Small intestine (tissue), 7 donors: ENCODE measurements around the gene TPSD1. TPM values are rescaled to one million over a fixed set of nuclear protein-coding genes. Genes with fewer than 3 reads are reported as not detected.
A peak's percentile ranks its signal among the peaks of the same experiment; 100 is the strongest.
"Not testable (repeated sequence)": the region's sequence is repeated elsewhere in the genome, so short reads cannot be mapped to it uniquely, and the experiment has no call there.

Experiments
- DNase-seq, 2 donors: peaks; one replicate each; pipeline versions ENCODE4 v3.0.0 to v3.0.0-alpha.2; 2013
- FAIRE-seq: peaks from 2 replicates; lab custom pipeline; 2012; peaks lifted over from hg19 to GRCh38; lab: Jason Lieb, UNC
- H3K27ac ChIP-seq, 3 donors: one replicate each; pipeline ENCODE4 v1.5.1; 2013; ENCODE audit warnings: low read length in 2 of 3, mild to moderate bottlenecking in 2 of 3, control low read depth in 1 of 3, inconsistent platforms in 1 of 3, low read depth in 1 of 3, moderate library complexity in 1 of 3
- H3K27me3 ChIP-seq, 3 donors: one replicate each; pipeline ENCODE4 v1.6.1; 2013; ENCODE audit warnings: low read length in 3 of 3, inconsistent platforms in 1 of 3; ENCODE audit not compliant: control insufficient read depth in 3 of 3, insufficient read depth in 3 of 3
- H3K36me3 ChIP-seq, 3 donors: one replicate each; pipeline ENCODE4 v1.6.1; 2013; ENCODE audit warnings: low read length in 3 of 3, inconsistent platforms in 1 of 3, low read depth in 1 of 3, mild to moderate bottlenecking in 1 of 3, moderate library complexity in 1 of 3; ENCODE audit not compliant: control insufficient read depth in 3 of 3, insufficient read depth in 2 of 3
- H3K4me1 ChIP-seq, 3 donors: one replicate each; pipeline ENCODE4 v1.6.1; 2013; ENCODE audit warnings: low read length in 2 of 3, inconsistent platforms in 1 of 3, low read depth in 1 of 3, mild to moderate bottlenecking in 1 of 3, moderate library complexity in 1 of 3; ENCODE audit not compliant: control insufficient read depth in 3 of 3, insufficient read depth in 2 of 3
- H3K4me3 ChIP-seq, 3 donors: one replicate each; pipeline ENCODE4 v1.5.1; 2013; ENCODE audit warnings: low read length in 3 of 3, control low read depth in 1 of 3, inconsistent platforms in 1 of 3, low read depth in 1 of 3, mild to moderate bottlenecking in 1 of 3, moderate library complexity in 1 of 3
- H3K9me3 ChIP-seq, 2 donors: one replicate each; pipeline ENCODE4 v1.6.1; 2013; ENCODE audit warnings: low read depth in 1 of 2, low read length in 1 of 2; ENCODE audit not compliant: control insufficient read depth in 2 of 2, insufficient read depth in 1 of 2
- WGBS, 3 donors: extraction: QIAGEN DNeasy Blood & Tissue Kit; methylation state at CpG; one replicate each; pipeline ENCODE4 v1.1.7; 2013; 5-methylcytosine and 5-hydroxymethylcytosine counted together
- polyA plus RNA-seq, 4 donors: library from polyadenylated mRNA; stranded (reverse) in 3 of 4; unstranded in 1 of 4; fragments of 200-250 nt in 3 of 4; fragments of 120-200 nt in 1 of 4; gene quantifications; one replicate each; pipeline versions ENCODE4 v1.2.1 to v1.2.3, GENCODE V29; 2013
- donor health status: healthy with polysubstance abuse.
- donor health status: control.
- donor health status: control.
- donor health status: Bipolar disorder and iron deficiency.
- donor health status: healthy.

Gene TPSD1
- polyA plus RNA-seq, 4 donors = 0.06 to 1.3 (median 0.81) TPM; not detected in 1

DNA sequence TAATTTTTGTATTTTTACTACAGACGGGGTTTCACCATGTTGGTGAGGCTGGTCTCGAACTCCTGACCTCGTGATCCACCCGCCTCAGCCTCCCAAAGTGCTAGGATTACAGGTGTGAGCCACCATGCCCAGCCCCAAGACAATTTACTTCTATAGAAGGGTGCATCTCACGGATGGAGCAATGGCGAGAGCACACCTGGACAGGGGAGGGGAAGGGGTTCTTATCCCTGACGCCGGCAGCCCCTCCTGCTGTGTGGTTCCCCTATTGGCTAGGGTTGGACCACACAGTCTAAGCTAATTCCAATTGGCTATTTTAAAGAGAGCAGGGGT is 40.8 kb downstream of the TPSD1 start:
- not testable (repeated sequence) for H3K9me3 ChIP-seq, FAIRE-seq, H3K27me3 ChIP-seq, DNase-seq, H3K36me3 ChIP-seq, H3K4me3 ChIP-seq
- WGBS, 3 donors = 71 to 76% (median 73%) methylated on average over 8 of the region's 8 CpGs
- H3K27ac ChIP-seq = peak overlapping the region in 1 of 3 donors; percentile 60
- H3K4me1 ChIP-seq = peaks cover 0 to 39% (median 0%) of the 10 kb centered on the region in 3 donors

DNA sequence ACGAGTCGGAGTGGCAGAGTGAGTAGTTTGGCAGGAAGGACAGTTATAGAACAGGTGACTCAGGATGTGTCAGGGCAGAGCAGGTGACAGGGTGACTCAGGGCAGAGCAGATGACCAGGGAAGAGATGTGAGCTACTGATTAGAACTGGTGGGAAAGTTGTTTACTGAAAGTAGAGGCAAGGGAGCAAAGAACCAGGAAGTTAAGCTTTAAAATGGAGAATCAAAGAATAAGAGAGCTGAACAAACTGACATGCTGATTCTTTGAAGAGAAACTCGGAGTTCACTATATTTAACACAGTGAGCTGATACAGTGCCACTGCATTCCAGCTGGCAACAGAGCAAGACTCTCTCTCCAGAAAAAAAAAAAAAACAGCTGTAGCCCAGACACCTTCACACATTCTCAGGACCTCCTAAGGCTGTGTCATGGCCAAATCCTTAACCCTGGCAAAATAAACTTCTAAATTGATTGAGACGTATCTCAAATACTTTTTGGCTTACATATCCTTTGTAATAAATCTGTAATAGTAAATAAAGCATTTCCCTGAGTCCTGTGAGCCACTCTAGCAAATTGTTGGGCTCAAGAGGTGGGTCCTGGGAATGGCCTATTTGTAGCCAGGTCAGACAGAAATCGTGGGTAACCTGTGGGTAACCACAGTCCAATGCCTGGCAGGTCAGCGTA is 41.3 kb downstream of the TPSD1 start:
- no peaks in the 10 kb centered on the region for H3K36me3 ChIP-seq
- H3K9me3 ChIP-seq = no peaks in the 10 kb centered on the region
- no peaks in the 10 kb centered on the region for H3K27me3 ChIP-seq
- 30 to 38% (median 35%) methylated on average over 6 of the region's 6 CpGs for WGBS, 3 donors
- DNase-seq = peak; percentile 81 to 83
- no peak for FAIRE-seq
- H3K27ac ChIP-seq = peak overlapping the region in 2 of 3 donors; percentile 60 to 71
- H3K4me1 ChIP-seq = peaks cover 0 to 41% (median 0%) of the 10 kb centered on the region in 3 donors
- H3K4me3 ChIP-seq = no peak overlapping the region

DNA sequence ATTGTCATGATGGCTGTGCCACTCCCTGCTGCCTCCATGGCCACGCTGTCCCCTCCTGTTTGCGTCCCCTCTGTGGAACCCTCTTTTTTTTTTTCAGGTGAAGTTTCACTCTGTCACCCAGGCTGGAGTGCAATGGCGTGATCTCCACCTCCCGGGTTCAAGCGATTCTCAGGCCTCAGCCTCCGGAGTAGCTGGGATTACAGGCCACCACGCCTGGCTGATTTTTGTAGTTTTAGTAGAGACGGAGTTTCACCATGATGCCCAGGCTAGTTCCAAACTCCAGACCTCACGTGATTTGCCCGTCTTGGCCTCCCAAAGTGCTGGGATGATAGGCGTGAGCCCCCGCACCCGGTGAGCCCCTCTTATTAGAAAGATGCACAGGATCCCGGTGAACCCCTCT is 42.5 kb downstream of the TPSD1 start:
- WGBS, 3 donors = 93 to 97% (median 94%) methylated on average over 14 of the region's 14 CpGs
- Histone ChIP-seq H3K4me3 (no peak overlapping the region), H3K27me3 (no peaks in the 10 kb centered on the region)

DNA sequence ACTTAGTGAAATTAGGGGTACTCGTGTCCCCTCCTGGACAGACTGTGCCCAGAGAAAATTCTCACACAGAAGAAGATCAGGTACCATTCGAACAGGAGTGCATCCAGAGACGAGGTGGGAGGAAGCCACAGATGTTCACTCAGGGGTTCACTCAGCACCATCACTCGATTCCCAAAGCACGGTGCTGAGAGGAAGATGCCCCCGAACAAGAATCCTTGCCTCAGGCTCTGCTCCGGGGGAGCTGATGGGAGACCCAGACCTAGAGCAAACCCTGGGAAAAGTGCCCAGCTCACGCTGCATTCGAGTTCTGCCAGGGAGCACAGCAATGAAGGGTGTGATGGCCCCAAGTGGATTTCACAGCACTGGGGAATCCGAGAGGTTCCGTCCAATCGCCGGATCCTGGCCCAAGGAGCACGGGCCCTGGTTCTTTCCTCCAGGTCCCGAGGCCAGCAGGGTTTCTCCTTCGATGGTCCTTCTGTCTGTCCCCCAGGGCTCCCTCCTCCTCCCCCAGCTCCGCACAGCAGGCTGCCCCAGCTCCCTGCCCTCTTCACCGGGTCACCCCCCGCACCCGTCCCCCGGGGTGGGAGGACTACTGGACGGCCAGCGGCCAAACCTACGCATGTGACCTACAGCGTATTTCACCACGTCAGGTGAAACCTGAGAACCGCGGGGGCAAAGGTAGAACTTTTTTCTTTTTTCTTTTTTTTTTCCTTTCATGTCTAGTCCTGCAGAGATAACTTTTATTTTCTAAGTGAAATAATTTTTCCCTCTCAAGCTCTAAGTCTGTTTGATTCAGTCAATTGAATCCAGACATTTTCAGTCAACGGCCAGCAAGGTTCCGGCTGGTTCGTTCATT is 43.4 kb downstream of the TPSD1 start:
- WGBS, 3 donors = 27 to 61% (median 41%) methylated on average over 31 of the region's 31 CpGs
- no peaks in the 10 kb centered on the region for H3K9me3 ChIP-seq
- H3K27ac ChIP-seq = peak overlapping the region in 1 of 3 donors; percentile 53
- H3K36me3 ChIP-seq = peaks cover 0 to 2% (median 0%) of the 10 kb centered on the region in 3 donors
- DNase-seq (peak; percentile 51 to 85), FAIRE-seq (no peak)
- peaks cover 0 to 60% (median 0%) of the 10 kb centered on the region in 3 donors for H3K4me1 ChIP-seq
- no peaks in the 10 kb centered on the region for H3K27me3 ChIP-seq
- H3K4me3 ChIP-seq = peak overlapping the region in 2 of 3 donors; percentile 18 to 23

More for the DNA sequence above, 42.5 kb downstream of the TPSD1 start:
- Histone ChIP-seq H3K27ac (no peak overlapping the region), H3K4me1 (peaks cover 0 to 51% (median 0%) of the 10 kb centered on the region in 3 donors), H3K9me3 (no peaks in the 10 kb centered on the region), H3K36me3 (no peaks in the 10 kb centered on the region)
- no peak for FAIRE-seq
- no peak for DNase-seq

DNA sequence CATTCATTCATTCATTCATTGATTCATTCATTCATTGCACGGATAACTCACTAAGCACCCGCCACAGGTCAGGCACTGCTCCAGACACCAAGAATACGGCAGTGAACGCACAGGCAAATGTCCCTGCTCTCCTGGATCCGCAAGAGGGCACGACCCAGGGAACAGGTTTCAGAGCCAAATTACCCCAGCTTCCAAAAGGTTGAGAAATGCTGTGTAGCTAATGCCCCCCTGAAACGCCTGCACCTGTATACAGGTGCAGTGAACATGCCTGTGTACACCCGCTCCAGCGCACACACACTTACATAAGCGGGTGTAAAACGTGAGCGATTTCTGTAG is 44.0 kb downstream of the TPSD1 start:
- Histone ChIP-seq H3K27me3 (no peaks in the 10 kb centered on the region), H3K4me3 (no peak overlapping the region), H3K27ac (peak overlapping the region in 1 of 3 donors; percentile 1), H3K9me3 (no peaks in the 10 kb centered on the region), H3K36me3 (peaks cover 0 to 2% (median 0%) of the 10 kb centered on the region in 3 donors), H3K4me1 (peaks cover 0 to 63% (median 0%) of the 10 kb centered on the region in 3 donors)
- WGBS, 3 donors = 9 to 61% (median 37%) methylated on average over 12 of the region's 12 CpGs
- FAIRE-seq = no peak
- DNase-seq = no peak

DNA sequence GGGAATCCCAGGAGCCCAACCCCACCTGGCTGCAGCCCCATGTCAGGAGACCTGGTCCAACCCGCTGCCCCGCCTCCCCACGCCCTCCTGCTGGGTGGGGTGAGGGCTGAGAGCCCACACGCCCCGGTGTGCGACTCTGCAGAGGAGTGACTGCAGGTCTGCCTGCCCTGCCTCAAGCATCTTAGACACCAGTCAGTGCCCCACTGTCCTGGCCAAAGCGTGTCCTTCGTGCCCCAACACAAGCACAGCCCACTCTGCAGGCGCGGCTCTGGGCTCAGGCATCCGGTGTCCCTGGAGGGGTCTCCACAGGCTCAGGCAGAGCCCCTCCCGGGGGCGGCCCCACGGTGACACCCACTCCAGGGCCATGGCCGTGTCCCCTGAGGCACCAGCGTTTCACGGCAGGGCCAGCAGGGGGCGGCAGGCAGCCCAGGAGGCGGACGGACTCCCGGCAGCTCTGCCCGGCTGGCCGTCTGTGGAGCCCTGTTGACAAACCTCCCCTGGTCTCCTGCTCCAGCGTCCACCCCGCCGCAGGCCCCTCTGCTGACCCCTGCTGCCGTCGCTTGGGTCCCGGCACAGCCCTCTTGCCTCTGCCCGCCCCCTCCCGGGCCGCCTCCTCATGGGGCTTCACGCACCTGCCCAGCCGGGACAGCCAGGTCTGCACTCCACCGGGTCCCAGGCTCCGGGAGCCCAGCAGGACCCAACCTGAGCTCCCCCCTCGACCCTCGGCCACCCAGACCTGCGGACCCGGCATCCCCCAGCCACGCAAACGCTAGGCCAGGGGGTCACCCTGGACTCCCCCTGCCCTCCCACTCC is 45.0 kb downstream of the TPSD1 start:
- Histone ChIP-seq H3K27me3 (no peaks in the 10 kb centered on the region), H3K27ac (no peak overlapping the region), H3K4me1 (peaks cover 0 to 72% (median 0%) of the 10 kb centered on the region in 3 donors), H3K9me3 (no peaks in the 10 kb centered on the region), H3K4me3 (peak overlapping the region in 1 of 3 donors; percentile 31), H3K36me3 (peaks cover 0 to 2% (median 0%) of the 10 kb centered on the region in 3 donors)
- 5 to 11% (median 8%) methylated on average over 21 to 42 of the region's 42 CpGs for WGBS, 3 donors
- FAIRE-seq = no peak
- DNase-seq = peak; percentile 65 to 85

DNA sequence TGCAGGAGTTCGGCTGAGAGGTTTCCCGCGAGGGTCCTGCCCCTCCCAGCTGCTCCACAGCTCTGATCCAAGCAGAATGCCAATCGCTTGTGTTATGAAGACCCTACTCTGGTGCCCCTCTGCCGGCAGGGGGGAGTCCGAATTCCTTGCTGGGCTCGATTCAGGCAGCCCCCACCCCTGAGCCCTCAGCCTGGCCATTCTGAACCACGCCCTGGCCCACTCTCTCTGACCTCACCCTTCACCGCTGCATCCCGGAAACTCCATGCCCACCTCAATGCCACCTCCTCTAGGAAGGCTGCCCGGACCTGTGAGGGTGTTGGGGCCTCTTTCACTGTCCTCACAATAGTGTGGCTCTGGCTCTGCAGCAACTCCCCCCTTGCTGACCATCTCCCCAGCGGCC is 45.7 kb downstream of the TPSD1 start:
- WGBS, 3 donors = 72 to 79% (median 74%) methylated on average over 12 of the region's 12 CpGs
- FAIRE-seq (no peak), DNase-seq (no peak)
- no peaks in the 10 kb centered on the region for H3K27me3 ChIP-seq
- H3K9me3 ChIP-seq = no peaks in the 10 kb centered on the region
- no peak overlapping the region for H3K27ac ChIP-seq
- peaks cover 0 to 79% (median 0%) of the 10 kb centered on the region in 3 donors for H3K4me1 ChIP-seq
- H3K4me3 ChIP-seq = no peak overlapping the region
- peaks cover 0 to 2% (median 0%) of the 10 kb centered on the region in 3 donors for H3K36me3 ChIP-seq

DNA sequence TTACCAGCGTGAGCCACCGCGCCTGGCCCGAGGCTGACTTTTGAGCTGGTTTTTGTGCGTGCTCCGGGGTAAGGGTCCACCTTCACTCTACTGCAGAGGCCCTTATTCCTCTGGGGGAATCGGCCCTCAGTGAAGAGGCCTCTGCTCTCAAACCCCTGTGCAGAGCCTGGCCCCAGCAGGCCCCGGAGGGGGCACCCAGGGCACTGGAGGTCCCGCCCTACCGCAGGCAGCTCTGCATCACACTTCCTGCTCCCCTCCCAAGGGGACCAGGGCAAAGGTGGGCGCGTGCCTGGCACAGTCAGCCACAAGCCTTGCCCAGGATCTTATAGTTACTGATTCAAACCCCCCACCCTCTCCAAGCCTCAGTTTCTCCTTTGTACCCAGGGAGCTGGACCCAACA is 50.0 kb downstream of the TPSD1 start:
- Histone ChIP-seq H3K9me3 (no peaks in the 10 kb centered on the region), H3K4me1 (peaks cover 0 to 49% (median 0%) of the 10 kb centered on the region in 3 donors), H3K4me3 (no peak overlapping the region), H3K27ac (peak overlapping the region in 1 of 3 donors; percentile 81), H3K36me3 (peaks cover 0 to 4% (median 0%) of the 10 kb centered on the region in 3 donors), H3K27me3 (no peaks in the 10 kb centered on the region)
- FAIRE-seq (no peak), DNase-seq (peak; percentile 34 to 79)
- WGBS, 3 donors = 36 to 58% (median 44%) methylated on average over 12 of the region's 12 CpGs
